Measurements from ENCODE around the gene EZH2. TPM values are rescaled to one million over a fixed set of nuclear protein-coding genes. Genes with fewer than 3 reads are reported as not detected.

Gene EZH2
- polyA plus RNA-seq, 2 of the 4 experiments (the other 2 are of a cell fraction), result 36.6 to 45.7 TPM

DNA sequence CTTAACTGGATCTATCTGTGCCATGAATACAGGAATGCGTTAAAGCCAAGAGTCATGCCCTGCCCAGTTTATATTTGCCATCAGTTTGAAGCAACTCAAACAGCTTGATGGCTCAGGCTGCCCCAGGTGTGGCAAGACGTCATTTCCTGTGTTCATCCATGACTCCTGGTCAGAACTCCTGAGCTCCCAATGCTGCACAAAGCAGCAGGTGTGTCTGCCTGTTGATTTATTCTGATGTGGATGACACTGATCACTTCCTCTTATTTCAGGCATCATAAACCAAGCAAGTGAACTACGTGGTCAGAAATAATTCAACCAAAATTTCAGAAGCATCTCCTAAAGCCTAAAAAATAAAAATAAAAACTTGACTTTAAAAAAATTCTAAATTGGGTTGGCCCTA lies 68.5 kb downstream of the EZH2 start (continued):
- TF ChIP-seq, protein P1, sequence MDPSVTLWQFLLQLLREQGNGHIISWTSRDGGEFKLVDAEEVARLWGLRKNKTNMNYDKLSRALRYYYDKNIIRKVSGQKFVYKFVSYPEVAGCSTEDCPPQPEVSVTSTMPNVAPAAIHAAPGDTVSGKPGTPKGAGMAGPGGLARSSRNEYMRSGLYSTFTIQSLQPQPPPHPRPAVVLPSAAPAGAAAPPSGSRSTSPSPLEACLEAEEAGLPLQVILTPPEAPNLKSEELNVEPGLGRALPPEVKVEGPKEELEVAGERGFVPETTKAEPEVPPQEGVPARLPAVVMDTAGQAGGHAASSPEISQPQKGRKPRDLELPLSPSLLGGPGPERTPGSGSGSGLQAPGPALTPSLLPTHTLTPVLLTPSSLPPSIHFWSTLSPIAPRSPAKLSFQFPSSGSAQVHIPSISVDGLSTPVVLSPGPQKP (IDR thresholded peaks at IDR 0.05; ENCODE audit: low read depth, low read length), result no peak
- TF ChIP-seq RNF2 (IDR thresholded peaks at IDR 0.05; ENCODE audit: borderline replicate concordance, low read depth), result no peak
- TF ChIP-seq ZSCAN20 (CRISPR knock-in tag; IDR thresholded peaks at IDR 0.05), result no peak

GRCh38 chr7:148814922-148815559 lies 69.0 kb downstream of the EZH2 start:
- WGBS (ENCODE audit: missing lambda C conversion rate), result 86% methylated on average over 10 of the region's 10 CpGs
- Histone ChIP-seq H3K4me1 (peaks cover 5% of the 10 kb centered on the region), H3K9me3 (no peaks in the 10 kb centered on the region), H3K4me2 (no peak overlapping the region), H3K4me3 (no peak overlapping the region), H3K27ac (no peak overlapping the region)
- no peak for TF ChIP-seq HEYL (CRISPR knock-in tag; IDR thresholded peaks at IDR 0.05)
- no peak for TF ChIP-seq EHF (CRISPR knock-in tag; IDR thresholded peaks at IDR 0.05)
- TF ChIP-seq RCOR1 (IDR thresholded peaks at IDR 0.05; ENCODE audit: low read depth, low read length), result no peak
- no peak for TF ChIP-seq KDM1A (IDR thresholded peaks at IDR 0.05; ENCODE audit: low read depth)
- TF ChIP-seq ZFP36 (IDR thresholded peaks at IDR 0.05; ENCODE audit: borderline replicate concordance, partially characterized antibody), result no peak
- no peak for DNase-seq (ENCODE audit: low read depth in 1 of 2, low spot score in 1 of 2)
- POLR2A ChIA-PET, result no interaction called here
- FAIRE-seq, result no peak
- CTCF ChIA-PET, result no interaction called here
- ATAC-seq, result no peak

DNA sequence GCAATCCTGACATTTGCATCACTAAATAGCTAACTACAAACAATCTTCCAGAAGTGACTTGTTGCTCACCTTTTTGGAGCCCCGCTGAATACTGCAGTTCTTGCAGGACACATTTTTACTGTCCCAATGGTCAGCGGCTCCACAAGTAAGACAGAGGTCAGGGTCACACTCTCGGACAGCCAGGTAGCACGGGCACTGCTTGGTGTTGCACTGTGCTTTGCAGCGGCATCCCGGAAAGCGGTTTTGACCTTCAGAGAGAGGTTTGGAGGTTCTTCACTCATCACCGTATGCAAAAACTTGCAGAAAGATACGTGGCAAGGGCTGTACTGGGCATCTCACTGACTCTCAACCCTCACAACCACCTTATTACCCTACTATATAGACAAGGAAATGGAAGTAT lies 70.2 kb downstream of the EZH2 start:
- TF ChIP-seq TP53 (CRISPR knock-in tag; IDR thresholded peaks at IDR 0.05), result no peak
- TF ChIP-seq EHF (CRISPR knock-in tag; IDR thresholded peaks at IDR 0.05), result no peak
- Histone ChIP-seq H3K9me3 (no peaks in the 10 kb centered on the region), H3K4me2 (no peak overlapping the region), H3K4me1 (no peaks in the 10 kb centered on the region), H3K27ac (no peak overlapping the region), H3K4me3 (no peak overlapping the region)
- ChIA-PET CTCF (interaction anchor here (1.4 kb wide), 1 partner anchor 21 kb away, joined by 3 read pairs; no protein-coding TSS in a partner anchor), POLR2A (interaction anchor here (0.5 kb wide), 1 partner anchor 133 kb away, joined by 5 read pairs; no protein-coding TSS in a partner anchor)
- no peak for FAIRE-seq
- no peak for ATAC-seq
- no peak for DNase-seq (ENCODE audit: low read depth in 1 of 2, low spot score in 1 of 2)
- WGBS (ENCODE audit: missing lambda C conversion rate), result 93% methylated on average over 9 of the region's 9 CpGs

GRCh38 chr7:148811892-148812291 lies 72.2 kb downstream of the EZH2 start:
- POLR2A ChIA-PET, result no interaction called here
- Histone ChIP-seq H3K9me3 (no peaks in the 10 kb centered on the region), H3K4me1 (no peaks in the 10 kb centered on the region), H3K27ac (no peak overlapping the region), H3K4me2 (no peak overlapping the region), H3K4me3 (no peak overlapping the region)
- no peak for FAIRE-seq
- CTCF ChIA-PET, result interaction anchor here (0.9 to 1.2 kb wide), 2 partner anchors 9 to 315 kb away, joined by 3 read pairs; no protein-coding TSS in a partner anchor
- no peak for ATAC-seq
- TF ChIP-seq RFX5 (IDR thresholded peaks at IDR 0.05), result no peak
- TF ChIP-seq, protein P2, sequence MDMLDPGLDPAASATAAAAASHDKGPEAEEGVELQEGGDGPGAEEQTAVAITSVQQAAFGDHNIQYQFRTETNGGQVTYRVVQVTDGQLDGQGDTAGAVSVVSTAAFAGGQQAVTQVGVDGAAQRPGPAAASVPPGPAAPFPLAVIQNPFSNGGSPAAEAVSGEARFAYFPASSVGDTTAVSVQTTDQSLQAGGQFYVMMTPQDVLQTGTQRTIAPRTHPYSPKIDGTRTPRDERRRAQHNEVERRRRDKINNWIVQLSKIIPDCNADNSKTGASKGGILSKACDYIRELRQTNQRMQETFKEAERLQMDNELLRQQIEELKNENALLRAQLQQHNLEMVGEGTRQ (IDR thresholded peaks at IDR 0.05), result no peak
- no peak for TF ChIP-seq EHF (CRISPR knock-in tag; IDR thresholded peaks at IDR 0.05)
- no peak for TF ChIP-seq PHF8 (IDR thresholded peaks at IDR 0.05; ENCODE audit: borderline replicate concordance, low read depth)
- no peak for TF ChIP-seq SREBF2 (IDR thresholded peaks at IDR 0.05)
- TF ChIP-seq NFE2L2 (conservative IDR thresholded peaks at IDR 0.05; ENCODE audit: low read length), result no peak
- TF ChIP-seq RAD21 (conservative IDR thresholded peaks at IDR 0.05 in 1 of 2, IDR thresholded peaks at IDR 0.05 in 1 of 2), result no peak
- TF ChIP-seq RARB (CRISPR knock-in tag; IDR thresholded peaks at IDR 0.05), result no peak
- TF ChIP-seq RNF2 (IDR thresholded peaks at IDR 0.05; ENCODE audit: borderline replicate concordance, low read depth), result no peak
- TF ChIP-seq CHD2 (IDR thresholded peaks at IDR 0.05; ENCODE audit: low read length, partially characterized antibody), result no peak
- no peak for TF ChIP-seq JUN (IDR thresholded peaks at IDR 0.05)
- no peak for TF ChIP-seq CTCF (IDR thresholded peaks at IDR 0.05)
- no peak for TF ChIP-seq FOXS1 (CRISPR knock-in tag; IDR thresholded peaks at IDR 0.05)
- TF ChIP-seq, protein P3, sequence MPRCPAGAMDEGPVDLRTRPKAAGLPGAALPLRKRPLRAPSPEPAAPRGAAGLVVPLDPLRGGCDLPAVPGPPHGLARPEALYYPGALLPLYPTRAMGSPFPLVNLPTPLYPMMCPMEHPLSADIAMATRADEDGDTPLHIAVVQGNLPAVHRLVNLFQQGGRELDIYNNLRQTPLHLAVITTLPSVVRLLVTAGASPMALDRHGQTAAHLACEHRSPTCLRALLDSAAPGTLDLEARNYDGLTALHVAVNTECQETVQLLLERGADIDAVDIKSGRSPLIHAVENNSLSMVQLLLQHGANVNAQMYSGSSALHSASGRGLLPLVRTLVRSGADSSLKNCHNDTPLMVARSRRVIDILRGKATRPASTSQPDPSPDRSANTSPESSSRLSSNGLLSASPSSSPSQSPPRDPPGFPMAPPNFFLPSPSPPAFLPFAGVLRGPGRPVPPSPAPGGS (IDR thresholded peaks at IDR 0.05), result no peak
- TF ChIP-seq CHD4 (IDR thresholded peaks at IDR 0.05; ENCODE audit: borderline replicate concordance), result no peak
- no peak for TF ChIP-seq HDAC2 (IDR thresholded peaks at IDR 0.05)
- no peak for TF ChIP-seq CBX2 (IDR thresholded peaks at IDR 0.05; ENCODE audit: borderline replicate concordance, low read depth)
- TF ChIP-seq E2F6 (IDR thresholded peaks at IDR 0.05; ENCODE audit: borderline replicate concordance, low read depth), result no peak
- no peak for DNase-seq (ENCODE audit: low read depth in 1 of 2, low spot score in 1 of 2)
- WGBS (ENCODE audit: missing lambda C conversion rate), result 86% methylated on average over 4 of the region's 4 CpGs
